ENCODE measurements around the gene ARHGAP21.
"Not testable (repeated sequence)": the region's sequence is repeated elsewhere in the genome, so short reads cannot be mapped to it uniquely, and the experiment has no call there.

The ARHGAP21 gene

GRCh38 chr10:24625778-24626177 lies 97.9 kb downstream of the ARHGAP21 start:
- Histone ChIP-seq H3K27me3 (ENCODE audit: insufficient read depth, low read length) (no peaks in the 10 kb centered on the region), H2AFZ (ENCODE audit: low read length, unreplicated experiment) (no peak overlapping the region), H3K79me2 (ENCODE audit: control insufficient read depth, insufficient read depth, low read length, unreplicated experiment) (no peaks in the 10 kb centered on the region), H3K4me1 (ENCODE audit: control insufficient read depth, insufficient read depth, low read length, unreplicated experiment) (peaks cover 14% of the 10 kb centered on the region), H3K27ac (ENCODE audit: low read depth, low read length) (no peak overlapping the region), H3K4me3 (ENCODE audit: low read depth, low read length) (no peak overlapping the region), H3K36me3 (ENCODE audit: insufficient read depth, low read length) (no peaks in the 10 kb centered on the region)

GRCh38 chr10:24623383-24623782 lies 100.3 kb downstream of the ARHGAP21 start:
- Histone ChIP-seq H3K79me2 (ENCODE audit: control insufficient read depth, insufficient read depth, low read length, unreplicated experiment) (no peaks in the 10 kb centered on the region), H3K27me3 (ENCODE audit: insufficient read depth, low read length) (no peaks in the 10 kb centered on the region), H3K27ac (ENCODE audit: low read depth, low read length) (no peak overlapping the region), H3K4me1 (ENCODE audit: control insufficient read depth, insufficient read depth, low read length, unreplicated experiment) (peaks cover 8% of the 10 kb centered on the region), H3K36me3 (ENCODE audit: insufficient read depth, low read length) (0 out of 2 replicates have a peak, but pooled peaks cover 2% of the 10 kb centered on the region), H2AFZ (ENCODE audit: low read length, unreplicated experiment) (no peak overlapping the region), H3K4me3 (ENCODE audit: low read depth, low read length) (no peak overlapping the region)

GRCh38 chr10:24622781-24623301 lies 100.8 kb downstream of the ARHGAP21 start:
- H3K4me1 ChIP-seq (ENCODE audit: control insufficient read depth, insufficient read depth, low read length, unreplicated experiment), result peaks cover 8% of the 10 kb centered on the region
- 0 out of 2 replicates have a peak, but pooled peaks cover 5% of the 10 kb centered on the region for H3K36me3 ChIP-seq (ENCODE audit: insufficient read depth, low read length)
- no peak overlapping the region for H3K27ac ChIP-seq (ENCODE audit: low read depth, low read length)
- no peak overlapping the region for H3K4me3 ChIP-seq (ENCODE audit: low read depth, low read length)
- no peaks in the 10 kb centered on the region for H3K27me3 ChIP-seq (ENCODE audit: insufficient read depth, low read length)
- H2AFZ ChIP-seq (ENCODE audit: low read length, unreplicated experiment), result no peak overlapping the region
- no peaks in the 10 kb centered on the region for H3K79me2 ChIP-seq (ENCODE audit: control insufficient read depth, insufficient read depth, low read length, unreplicated experiment)

- H3K4me1 ChIP-seq (ENCODE audit: control insufficient read depth, insufficient read depth, low read length, unreplicated experiment), result peaks cover 14% of the 10 kb centered on the region
These were observed 102.5 kb downstream of the ARHGAP21 start for GRCh38 chr10:24621035-24621795.

GRCh38 chr10:24619994-24620310 lies 103.7 kb downstream of the ARHGAP21 start:
- not testable (repeated sequence) for H3K36me3 ChIP-seq (ENCODE audit: insufficient read depth, low read length); H3K27ac ChIP-seq (ENCODE audit: low read depth, low read length); H2AFZ ChIP-seq (ENCODE audit: low read length, unreplicated experiment); H3K79me2 ChIP-seq (ENCODE audit: control insufficient read depth, insufficient read depth, low read length, unreplicated experiment); H3K4me3 ChIP-seq (ENCODE audit: low read depth, low read length); H3K27me3 ChIP-seq (ENCODE audit: insufficient read depth, low read length)
- H3K4me1 ChIP-seq (ENCODE audit: control insufficient read depth, insufficient read depth, low read length, unreplicated experiment), result peaks cover 18% of the 10 kb centered on the region

More at GRCh38 chr10:24621035-24621795, 102.5 kb downstream of the ARHGAP21 start:
- H3K27ac ChIP-seq (ENCODE audit: low read depth, low read length); H3K36me3 ChIP-seq (ENCODE audit: insufficient read depth, low read length); H2AFZ ChIP-seq (ENCODE audit: low read length, unreplicated experiment); H3K79me2 ChIP-seq (ENCODE audit: control insufficient read depth, insufficient read depth, low read length, unreplicated experiment); H3K4me3 ChIP-seq (ENCODE audit: low read depth, low read length); H3K27me3 ChIP-seq (ENCODE audit: insufficient read depth, low read length): not testable (repeated sequence)

- H3K27ac ChIP-seq (ENCODE audit: low read depth, low read length); H3K79me2 ChIP-seq (ENCODE audit: control insufficient read depth, insufficient read depth, low read length, unreplicated experiment): not testable (repeated sequence)
- H3K4me1 ChIP-seq (ENCODE audit: control insufficient read depth, insufficient read depth, low read length, unreplicated experiment), result peaks cover 18% of the 10 kb centered on the region
These were observed 104.2 kb downstream of the ARHGAP21 start for GRCh38 chr10:24619291-24619993.

GRCh38 chr10:24618401-24618800 lies 105.3 kb downstream of the ARHGAP21 start:
- no peak overlapping the region for H3K27ac ChIP-seq (ENCODE audit: low read depth, low read length)
- H3K79me2 ChIP-seq (ENCODE audit: control insufficient read depth, insufficient read depth, low read length, unreplicated experiment), result peaks cover 4% of the 10 kb centered on the region
- H3K4me3 ChIP-seq (ENCODE audit: low read depth, low read length), result no peak overlapping the region
- H3K4me1 ChIP-seq (ENCODE audit: control insufficient read depth, insufficient read depth, low read length, unreplicated experiment), result peaks cover 13% of the 10 kb centered on the region
- H3K27me3 ChIP-seq (ENCODE audit: insufficient read depth, low read length), result no peaks in the 10 kb centered on the region
- H2AFZ ChIP-seq (ENCODE audit: low read length, unreplicated experiment), result no peak overlapping the region
- H3K36me3 ChIP-seq (ENCODE audit: insufficient read depth, low read length), result peaks cover 9% of the 10 kb centered on the region; the same call in 1 of the 2 replicates

More at GRCh38 chr10:24619291-24619993, 104.2 kb downstream of the ARHGAP21 start:
- not testable (repeated sequence) for H2AFZ ChIP-seq (ENCODE audit: low read length, unreplicated experiment); H3K27me3 ChIP-seq (ENCODE audit: insufficient read depth, low read length); H3K4me3 ChIP-seq (ENCODE audit: low read depth, low read length); H3K36me3 ChIP-seq (ENCODE audit: insufficient read depth, low read length)

- peaks cover 13% of the 10 kb centered on the region for H3K4me1 ChIP-seq (ENCODE audit: control insufficient read depth, insufficient read depth, low read length, unreplicated experiment)
- no peak overlapping the region for H2AFZ ChIP-seq (ENCODE audit: low read length, unreplicated experiment)
- H3K27me3 ChIP-seq (ENCODE audit: insufficient read depth, low read length), result no peaks in the 10 kb centered on the region
- H3K36me3 ChIP-seq (ENCODE audit: insufficient read depth, low read length), result peaks cover 11% of the 10 kb centered on the region; the same call in 1 of the 2 replicates
- no peak overlapping the region for H3K27ac ChIP-seq (ENCODE audit: low read depth, low read length)
- no peak overlapping the region for H3K4me3 ChIP-seq (ENCODE audit: low read depth, low read length)
- H3K79me2 ChIP-seq (ENCODE audit: control insufficient read depth, insufficient read depth, low read length, unreplicated experiment), result peaks cover 4% of the 10 kb centered on the region
These were observed 105.8 kb downstream of the ARHGAP21 start for GRCh38 chr10:24617771-24618396.

- no peaks in the 10 kb centered on the region for H3K27me3 ChIP-seq (ENCODE audit: insufficient read depth, low read length)
- no peak overlapping the region for H3K4me3 ChIP-seq (ENCODE audit: low read depth, low read length)
- peak overlapping the region; percentile 42 for H3K27ac ChIP-seq (ENCODE audit: low read depth, low read length)
- peaks cover 4% of the 10 kb centered on the region for H3K79me2 ChIP-seq (ENCODE audit: control insufficient read depth, insufficient read depth, low read length, unreplicated experiment)
- H2AFZ ChIP-seq (ENCODE audit: low read length, unreplicated experiment), result no peak overlapping the region
- H3K36me3 ChIP-seq (ENCODE audit: insufficient read depth, low read length), result peaks cover 11% of the 10 kb centered on the region; the same call in 1 of the 2 replicates
- peaks cover 11% of the 10 kb centered on the region for H3K4me1 ChIP-seq (ENCODE audit: control insufficient read depth, insufficient read depth, low read length, unreplicated experiment)
These were observed 107.2 kb downstream of the ARHGAP21 start for GRCh38 chr10:24616536-24616935.

- no peaks in the 10 kb centered on the region for H3K27me3 ChIP-seq (ENCODE audit: insufficient read depth, low read length)
- H2AFZ ChIP-seq (ENCODE audit: low read length, unreplicated experiment), result no peak overlapping the region
- peaks cover 15% of the 10 kb centered on the region for H3K36me3 ChIP-seq (ENCODE audit: insufficient read depth, low read length)
- no peak overlapping the region for H3K27ac ChIP-seq (ENCODE audit: low read depth, low read length)
- H3K4me1 ChIP-seq (ENCODE audit: control insufficient read depth, insufficient read depth, low read length, unreplicated experiment), result peaks cover 13% of the 10 kb centered on the region
- peaks cover 3% of the 10 kb centered on the region for H3K79me2 ChIP-seq (ENCODE audit: control insufficient read depth, insufficient read depth, low read length, unreplicated experiment)
- H3K4me3 ChIP-seq (ENCODE audit: low read depth, low read length), result no peak overlapping the region
These were observed 117.7 kb downstream of the ARHGAP21 start for GRCh38 chr10:24606021-24606420.
